HUES64 (cell line): ENCODE measurements around the gene ATP13A2.
"Not testable (repeated sequence)": the region's sequence is repeated elsewhere in the genome, so short reads cannot be mapped to it uniquely, and the experiment has no call there.

Experiments used
- H3K27ac ChIP-seq: 2 replicates; pipeline ENCODE4 v1.7.0; 2013; ENCODE audit warnings: low read depth, low read length, inconsistent platforms
- H3K27me3 ChIP-seq: 2 replicates; pipeline ENCODE4 v1.6.1; 2013; ENCODE audit warnings: mild to moderate bottlenecking, low read length; ENCODE audit not compliant: insufficient read depth
- H3K36me3 ChIP-seq: 2 replicates; pipeline ENCODE4 v1.6.1; 2013; ENCODE audit warnings: mild to moderate bottlenecking, low read length; ENCODE audit not compliant: insufficient read depth
- H3K4me1 ChIP-seq: 2 replicates; pipeline ENCODE4 v1.6.1; 2013; ENCODE audit warnings: mild to moderate bottlenecking, low read length, moderate library complexity; ENCODE audit not compliant: insufficient read depth
- H3K4me3 ChIP-seq: 2 replicates; pipeline ENCODE4 v1.5.1; 2013; ENCODE audit warnings: mild to moderate bottlenecking, low read length, moderate library complexity
- H3K9ac ChIP-seq: 2 replicates; pipeline ENCODE4 v1.6.1; 2013; ENCODE audit warnings: mild to moderate bottlenecking, low read depth, low read length
- H3K9me3 ChIP-seq: 2 replicates; pipeline ENCODE4 v1.6.1; 2013; ENCODE audit warnings: low read depth, low read length; ENCODE audit not compliant: insufficient read depth
- WGBS: fragments of 150-250, 120-280 bp; methylation state at CpG from one replicate; pipeline ENCODE4 v1.1.7; 2013; ENCODE audit warnings: missing lambda C conversion rate; 5-methylcytosine and 5-hydroxymethylcytosine counted together

The ATP13A2 gene

DNA sequence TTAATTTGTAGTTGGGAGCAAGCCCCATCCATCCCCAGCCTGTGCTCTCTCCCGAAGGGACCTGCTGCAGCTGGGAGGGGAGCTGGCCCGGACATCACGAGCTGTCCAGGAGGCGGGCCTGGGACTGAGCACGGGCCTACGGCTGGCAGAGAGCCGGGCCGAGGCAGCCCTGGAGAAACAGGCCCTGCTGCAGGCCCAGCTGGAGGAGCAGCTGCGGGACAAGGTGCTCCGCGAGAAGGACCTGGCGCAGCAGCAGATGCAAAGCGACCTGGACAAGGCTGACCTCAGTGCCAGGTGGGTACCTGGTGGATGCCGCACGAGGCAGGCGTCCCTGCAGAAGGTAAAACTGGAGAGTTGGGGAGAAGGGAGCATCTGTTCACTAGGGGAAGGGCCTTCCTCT, 75.1 kb downstream of the ATP13A2 start:
- H3K27ac ChIP-seq, H3K27me3 ChIP-seq, H3K9ac ChIP-seq, H3K9me3 ChIP-seq, H3K4me1 ChIP-seq, H3K4me3 ChIP-seq: not testable (repeated sequence)
- 96% methylated on average over 16 of the region's 16 CpGs for WGBS
- peaks cover 64% of the 10 kb centered on the region for H3K36me3 ChIP-seq
